ENCODE measurements around the gene TNIP1. TPM values are rescaled to one million over a fixed set of nuclear protein-coding genes. Genes with fewer than 3 reads are reported as not detected.

The TNIP1 gene
- total and polyA plus RNA-seq, 3 donors from 2014 or later: 43.5 to 58.3 (median 48.4) TPM

GRCh38 chr5:151058301-151058700, 22.5 kb downstream of the TNIP1 start:
- Histone ChIP-seq H3K27me3 (no peaks in the 10 kb centered on the region), H3K9me3 (no peaks in the 10 kb centered on the region), H3K36me3 (ENCODE audit: low read depth, missing control alignments) (no peaks in the 10 kb centered on the region), H3K4me1 (peaks cover 9% of the 10 kb centered on the region), H3K27ac (no peak overlapping the region), H3K4me3 (no peak overlapping the region)
- TF ChIP-seq, protein P1, sequence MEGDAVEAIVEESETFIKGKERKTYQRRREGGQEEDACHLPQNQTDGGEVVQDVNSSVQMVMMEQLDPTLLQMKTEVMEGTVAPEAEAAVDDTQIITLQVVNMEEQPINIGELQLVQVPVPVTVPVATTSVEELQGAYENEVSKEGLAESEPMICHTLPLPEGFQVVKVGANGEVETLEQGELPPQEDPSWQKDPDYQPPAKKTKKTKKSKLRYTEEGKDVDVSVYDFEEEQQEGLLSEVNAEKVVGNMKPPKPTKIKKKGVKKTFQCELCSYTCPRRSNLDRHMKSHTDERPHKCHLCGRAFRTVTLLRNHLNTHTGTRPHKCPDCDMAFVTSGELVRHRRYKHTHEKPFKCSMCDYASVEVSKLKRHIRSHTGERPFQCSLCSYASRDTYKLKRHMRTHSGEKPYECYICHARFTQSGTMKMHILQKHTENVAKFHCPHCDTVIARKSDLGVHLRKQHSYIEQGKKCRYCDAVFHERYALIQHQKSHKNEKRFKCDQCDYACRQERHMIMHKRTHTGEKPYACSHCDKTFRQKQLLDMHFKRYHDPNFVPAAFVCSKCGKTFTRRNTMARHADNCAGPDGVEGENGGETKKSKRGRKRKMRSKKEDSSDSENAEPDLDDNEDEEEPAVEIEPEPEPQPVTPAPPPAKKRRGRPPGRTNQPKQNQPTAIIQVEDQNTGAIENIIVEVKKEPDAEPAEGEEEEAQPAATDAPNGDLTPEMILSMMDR (IDR thresholded peaks at IDR 0.05): no peak
- DNase-seq: no peak
- intact Hi-C loops (cut with DNase I; ENCODE audit: low total_unique reads): no loop called here
- WGBS, 2 donors: 75 to 82% methylated on average over 3 to 5 of the region's 5 CpGs

DNA sequence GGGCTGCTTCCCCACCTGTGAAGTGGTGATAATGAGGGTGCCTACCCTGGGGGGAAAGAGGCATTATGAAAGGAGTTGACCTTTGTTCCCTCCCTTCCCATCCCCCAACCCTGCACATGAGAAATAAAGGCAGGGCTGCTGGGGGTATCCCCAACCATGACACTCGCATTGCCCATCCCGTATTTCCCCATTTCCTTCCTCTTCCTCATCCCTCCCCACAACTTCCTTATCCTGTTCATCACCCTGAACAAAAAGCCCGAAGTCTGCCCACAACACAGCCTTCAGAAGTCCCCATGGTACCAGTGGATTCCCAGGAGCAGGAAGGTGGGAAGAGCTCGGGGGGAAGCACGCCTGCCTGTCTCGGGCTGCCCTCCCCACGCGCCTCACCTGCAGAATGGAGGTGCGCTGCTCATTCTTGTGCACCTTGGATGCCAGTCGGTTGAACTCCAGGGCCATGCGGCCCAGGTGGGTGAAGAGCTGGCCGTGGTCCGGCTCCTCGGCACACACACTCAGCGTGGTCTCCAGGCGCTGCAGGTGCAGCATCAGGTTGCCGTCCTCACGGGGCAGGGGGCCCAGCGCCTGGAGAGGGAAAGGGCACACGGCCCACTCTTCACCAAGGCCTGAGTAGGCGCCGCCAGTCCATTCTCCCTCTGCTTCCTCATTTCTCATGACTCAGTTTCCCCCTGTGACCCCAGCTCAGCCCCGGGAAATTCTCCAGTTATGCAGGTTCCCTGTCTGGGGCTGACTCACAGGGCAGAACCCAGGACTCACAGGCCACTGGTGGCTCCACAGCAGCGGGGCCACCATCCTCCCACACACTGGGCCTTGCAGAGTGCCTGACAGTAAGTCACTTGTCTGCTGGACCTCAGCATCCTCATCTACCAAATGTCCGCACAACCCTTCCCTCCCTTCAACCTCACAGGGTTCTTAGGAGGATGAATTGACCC, 24.2 kb downstream of the TNIP1 start:
- intact Hi-C loops (cut with DNase I; ENCODE audit: low total_unique reads): no loop called here
- no peak for DNase-seq
- H3K27ac ChIP-seq: no peak overlapping the region
- H3K4me3 ChIP-seq: no peak overlapping the region
- no peaks in the 10 kb centered on the region for H3K27me3 ChIP-seq
- H3K4me1 ChIP-seq: peaks cover 7% of the 10 kb centered on the region
- 93 to 94% methylated on average over 25 of the region's 25 CpGs for WGBS, 2 donors
- TF ChIP-seq POLR2A (IDR thresholded peaks at IDR 0.05): no peak
- TF ChIP-seq, protein P1 (IDR thresholded peaks at IDR 0.05): no peak
- H3K9me3 ChIP-seq: no peaks in the 10 kb centered on the region
- H3K36me3 ChIP-seq (ENCODE audit: low read depth, missing control alignments): no peaks in the 10 kb centered on the region

- no peak for DNase-seq
- no peaks in the 10 kb centered on the region for H3K36me3 ChIP-seq (ENCODE audit: low read depth, missing control alignments)
- H3K27me3 ChIP-seq: no peaks in the 10 kb centered on the region
- H3K4me3 ChIP-seq: no peak overlapping the region
- no peaks in the 10 kb centered on the region for H3K9me3 ChIP-seq
- TF ChIP-seq POLR2A (IDR thresholded peaks at IDR 0.05): no peak
- TF ChIP-seq, protein P1 (IDR thresholded peaks at IDR 0.05): no peak
- 77 to 80% methylated on average over 6 of the region's 6 CpGs for WGBS, 2 donors
- intact Hi-C loops (cut with DNase I; ENCODE audit: low total_unique reads): no loop called here
- peaks cover 10% of the 10 kb centered on the region for H3K4me1 ChIP-seq
- H3K27ac ChIP-seq: no peak overlapping the region
Observed at GRCh38 chr5:151055336-151055735, 25.5 kb downstream of the TNIP1 start.

GRCh38 chr5:151054709-151055108, 26.1 kb downstream of the TNIP1 start:
- no peak for TF ChIP-seq POLR2A (IDR thresholded peaks at IDR 0.05)
- TF ChIP-seq, protein P1 (IDR thresholded peaks at IDR 0.05): no peak
- no peaks in the 10 kb centered on the region for H3K9me3 ChIP-seq
- peaks cover 10% of the 10 kb centered on the region for H3K4me1 ChIP-seq
- DNase-seq: no peak
- no peaks in the 10 kb centered on the region for H3K36me3 ChIP-seq (ENCODE audit: low read depth, missing control alignments)
- H3K27ac ChIP-seq: no peak overlapping the region
- 89 to 94% methylated on average over 3 of the region's 3 CpGs for WGBS, 2 donors
- no peaks in the 10 kb centered on the region for H3K27me3 ChIP-seq
- no peak overlapping the region for H3K4me3 ChIP-seq
- intact Hi-C loops (cut with DNase I; ENCODE audit: low total_unique reads): no loop called here

Data from testis (tissue), 3 donors.